Activated CD4-positive, alpha-beta T cell treated with anti-CD3 and anti-CD28 coated beads for 24 hours (primary cell): ENCODE measurements around the gene TMEM50A.
"Not testable (repeated sequence)": the region's sequence is repeated elsewhere in the genome, so short reads cannot be mapped to it uniquely, and the experiment has no call there.

Source experiments
- DNase-seq, 2 donors: peaks; one replicate each; pipeline ENCODE4 v3.0.0-alpha.2; 2020; ENCODE audit warnings: low read depth in 2 of 2

TMEM50A gene

DNA sequence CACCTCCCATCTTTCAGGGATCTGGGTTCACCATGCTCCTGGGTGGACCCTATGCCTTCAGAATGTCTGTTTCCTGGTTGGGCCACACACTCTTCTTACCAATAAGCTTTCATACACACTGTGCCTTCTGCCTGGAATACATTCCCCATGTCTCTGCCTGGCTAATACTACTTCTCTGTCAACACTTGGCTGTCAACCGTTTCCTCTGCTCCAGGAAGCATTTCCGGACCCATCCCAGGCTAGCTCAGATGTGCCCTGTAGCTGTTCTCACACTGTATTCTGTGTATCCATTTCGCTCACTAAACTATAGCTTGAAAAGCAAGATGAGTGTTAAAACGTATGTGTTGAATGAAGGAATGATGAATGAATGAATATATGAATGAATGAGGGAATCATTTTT lies 49.0 kb downstream of the TMEM50A start:
- not testable (repeated sequence) for DNase-seq

DNA sequence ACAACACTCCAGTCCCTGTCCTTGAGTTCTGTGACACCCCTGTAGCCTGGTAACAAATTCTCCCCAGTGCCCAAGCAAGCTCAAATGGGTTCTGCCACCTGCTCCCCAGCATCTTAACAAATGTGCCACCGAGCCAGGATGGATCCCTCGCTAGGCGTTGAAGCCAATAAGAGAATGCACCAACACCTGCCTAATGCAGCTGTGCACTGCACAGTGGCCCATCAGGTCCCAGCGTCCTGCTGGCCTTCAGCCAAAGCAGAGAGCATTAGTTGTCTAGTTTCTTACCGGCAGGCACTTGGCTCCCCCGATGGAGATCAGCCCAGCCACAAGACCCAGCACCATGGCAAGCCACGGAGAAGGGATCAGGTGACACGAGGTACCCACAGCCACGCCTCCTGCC lies 50.6 kb downstream of the TMEM50A start:
- not testable (repeated sequence) for DNase-seq

DNA sequence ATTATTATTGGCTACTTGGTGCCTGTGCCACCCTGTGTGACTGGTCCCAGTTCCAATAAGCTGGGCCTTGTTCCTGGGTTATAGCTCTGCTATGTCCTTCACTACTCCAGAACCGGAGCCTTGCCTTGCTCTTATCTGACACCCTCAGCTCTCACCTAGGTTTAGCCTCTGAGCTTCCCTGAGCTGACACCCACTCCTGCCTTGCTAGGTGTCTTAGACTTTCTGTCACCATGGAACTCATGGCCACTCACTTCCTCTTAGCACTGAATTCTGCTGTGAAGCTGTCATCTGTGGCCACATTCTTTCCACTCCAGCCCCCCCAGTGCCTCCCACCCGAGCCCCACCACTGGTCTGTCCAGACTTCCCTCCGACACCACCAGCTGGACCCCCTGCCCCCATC lies 51.6 kb downstream of the TMEM50A start:
- DNase-seq, result not testable (repeated sequence)

DNA sequence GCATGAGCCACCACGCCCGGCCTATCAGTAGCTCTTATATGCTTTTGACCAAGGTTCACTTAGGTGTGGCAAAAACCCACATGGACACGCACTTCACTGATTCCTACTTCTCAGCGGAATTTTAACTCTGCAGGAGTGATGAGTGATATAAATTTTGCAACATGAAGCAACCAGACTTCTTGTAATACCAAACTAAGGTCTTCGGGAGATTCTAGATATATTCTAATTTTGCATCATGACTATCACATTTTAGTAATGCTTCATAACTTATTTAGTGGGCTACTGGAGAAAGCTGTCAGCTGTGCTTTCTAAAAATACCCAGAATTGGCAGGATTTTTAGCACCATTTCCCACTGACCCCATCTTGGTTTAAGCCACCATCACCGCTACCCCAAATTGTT lies 54.7 kb downstream of the TMEM50A start:
- DNase-seq, result no peak

DNA sequence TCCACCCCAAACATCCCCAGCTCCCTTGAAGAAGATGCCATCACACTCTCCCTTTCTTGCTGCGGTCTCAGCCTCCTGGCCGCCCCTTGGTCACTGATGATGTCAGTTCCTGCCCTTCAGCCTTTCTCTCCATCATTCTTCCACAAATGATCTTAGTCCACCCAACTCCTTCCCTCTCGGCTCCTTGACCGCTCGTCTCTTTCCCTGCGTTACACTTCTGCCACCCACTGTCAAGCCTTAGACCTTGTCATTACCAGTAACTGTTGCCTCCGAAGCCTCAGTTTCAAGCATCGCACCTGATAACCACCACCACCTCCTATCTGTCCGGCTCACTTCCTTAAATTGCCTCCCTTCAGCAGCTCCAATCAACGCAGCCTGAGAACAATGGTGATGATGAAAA lies 59.4 kb downstream of the TMEM50A start:
- DNase-seq, result not testable (repeated sequence)

DNA sequence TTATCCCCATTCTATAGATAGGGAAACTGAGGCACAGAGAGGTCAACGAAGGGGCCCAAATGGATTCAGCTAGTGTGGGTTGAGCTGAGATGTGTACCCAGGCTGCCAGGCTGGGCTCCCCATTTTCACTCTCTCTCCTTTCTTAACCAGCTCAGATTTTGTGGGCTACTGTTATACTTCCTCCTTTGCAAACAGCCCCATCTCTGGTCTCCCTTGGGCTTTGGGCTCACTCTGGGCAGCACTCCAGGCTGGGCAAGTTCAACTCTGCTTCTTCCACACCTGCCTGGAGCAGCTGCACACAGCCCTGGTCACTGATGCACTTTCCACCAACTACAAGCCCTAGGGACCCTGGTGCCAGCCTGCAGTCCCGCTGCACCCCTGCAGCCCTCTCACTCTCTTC lies 59.9 kb downstream of the TMEM50A start:
- DNase-seq, result not testable (repeated sequence)

DNA sequence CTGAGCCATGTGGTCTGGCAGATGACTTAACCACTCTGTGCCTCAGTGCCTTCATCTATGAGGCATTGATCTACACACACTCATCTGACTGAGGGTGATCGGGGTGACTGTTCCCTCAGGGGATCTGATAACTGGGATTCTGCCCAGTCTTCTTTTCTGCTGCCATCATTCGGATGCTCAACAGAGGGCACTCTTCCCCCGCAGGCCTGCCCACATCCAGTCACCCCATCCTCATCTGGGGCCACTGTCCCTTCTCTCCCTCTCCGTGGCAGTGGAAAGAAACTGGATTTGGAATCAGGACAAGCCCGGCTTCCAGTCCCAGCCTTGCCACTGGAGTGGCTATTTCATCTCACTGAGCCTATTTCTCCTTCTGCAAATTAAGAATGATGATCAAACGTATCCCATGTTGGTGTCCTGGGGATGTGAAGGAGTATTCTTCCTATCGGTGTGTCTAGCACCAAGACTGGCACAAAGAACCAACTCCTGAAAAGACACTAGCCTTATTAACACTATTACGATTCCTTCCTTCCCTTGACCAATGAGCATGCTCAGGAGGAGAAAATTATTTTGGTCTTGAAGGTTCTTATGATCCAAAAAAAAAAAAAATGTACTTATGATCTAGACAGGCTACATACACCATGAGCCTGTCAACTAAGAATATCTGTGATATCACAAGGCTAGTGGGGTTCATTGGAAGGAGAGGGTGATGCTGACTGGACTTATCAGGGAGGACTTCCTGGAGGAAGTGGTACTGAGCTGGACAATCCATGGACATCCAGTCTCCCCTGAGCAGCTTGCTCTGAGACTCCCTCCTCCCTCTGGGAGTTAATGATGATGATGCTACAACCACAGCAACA lies 65.0 kb downstream of the TMEM50A start:
- not testable (repeated sequence) for DNase-seq

DNA sequence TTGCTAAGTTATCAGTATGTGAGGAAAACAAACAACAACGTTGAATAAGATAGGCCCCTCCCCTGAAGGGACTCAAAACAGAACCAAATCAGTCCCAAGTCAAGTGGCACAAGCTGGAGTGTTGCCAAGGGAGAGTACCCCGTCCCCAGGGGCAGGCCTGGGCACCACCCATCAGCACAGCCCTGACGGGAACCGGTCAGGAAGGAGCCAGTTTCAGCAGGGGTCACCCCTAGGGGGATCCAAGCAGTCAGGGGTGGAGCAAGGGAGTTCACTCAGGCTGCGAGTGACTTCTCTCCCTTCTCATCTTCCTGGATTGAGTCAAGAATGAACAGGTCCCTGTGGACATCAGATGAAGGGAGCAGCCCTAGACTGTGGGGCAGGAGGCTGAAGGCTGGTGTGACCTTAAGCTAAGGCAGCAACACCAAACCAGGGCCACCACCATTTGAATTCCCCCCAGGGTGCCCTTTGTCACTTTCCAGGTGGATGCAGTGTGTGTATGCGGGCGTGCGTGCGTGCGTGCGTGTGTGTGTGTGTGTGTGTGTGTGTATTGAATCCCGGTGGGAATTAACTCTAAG lies 67.7 kb downstream of the TMEM50A start:
- DNase-seq, result not testable (repeated sequence)

DNA sequence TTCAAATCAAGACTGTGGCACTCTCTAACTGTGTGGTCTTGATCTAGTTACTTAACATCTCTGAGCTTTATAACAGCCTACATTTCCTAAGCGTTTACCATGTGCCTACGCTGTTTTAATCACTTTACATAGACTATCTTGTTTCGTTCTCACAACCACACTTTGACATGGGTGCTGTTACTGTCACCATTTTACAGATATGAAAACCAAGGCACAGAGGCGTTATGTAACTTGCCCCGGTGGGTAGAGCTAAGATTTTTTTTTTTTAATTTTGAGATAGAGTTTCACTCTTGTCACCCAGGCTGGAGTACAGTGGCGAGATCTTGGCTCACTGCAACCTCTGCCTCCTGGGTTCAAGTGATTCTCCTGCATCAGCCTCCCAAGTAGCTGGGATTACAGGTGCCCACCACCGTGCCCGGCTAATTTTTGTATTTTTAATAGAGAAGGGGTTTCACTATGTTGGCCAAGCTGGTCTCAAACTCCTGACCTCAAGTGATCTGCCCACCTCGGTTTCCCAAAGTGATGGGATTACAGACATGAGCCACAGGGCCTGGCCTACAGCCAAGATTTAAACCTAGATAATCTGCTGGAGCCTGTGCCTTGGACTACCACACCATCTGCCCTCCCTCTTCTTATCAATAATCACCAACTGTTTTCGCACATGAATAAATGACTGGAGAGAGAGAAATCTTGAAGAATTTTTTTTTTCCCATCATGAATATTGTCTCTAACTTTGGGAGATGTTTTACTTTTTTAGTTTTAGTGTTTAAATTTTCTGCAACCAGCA lies 71.7 kb downstream of the TMEM50A start:
- DNase-seq, result not testable (repeated sequence)
